ENCODE results near the gene FRMD1.

FRMD1 gene

GRCh38 chr6:168040856-168041496 is 38.0 kb downstream of the FRMD1 start:
- no peak for DNase-seq

GRCh38 chr6:168039849-168040248 is 39.2 kb downstream of the FRMD1 start:
- no peak for DNase-seq

GRCh38 chr6:168039301-168039700 is 39.7 kb downstream of the FRMD1 start:
- DNase-seq = no peak

GRCh38 chr6:168038576-168039140 is 40.4 kb downstream of the FRMD1 start:
- no peak for DNase-seq

GRCh38 chr6:168037856-168038255 is 41.2 kb downstream of the FRMD1 start:
- no peak for DNase-seq

GRCh38 chr6:168037242-168037641 is 41.8 kb downstream of the FRMD1 start:
- no peak for DNase-seq

GRCh38 chr6:168035661-168036545 is 43.1 kb downstream of the FRMD1 start:
- peak; percentile 33 for DNase-seq

GRCh38 chr6:168035098-168035660 is 43.8 kb downstream of the FRMD1 start:
- no peak for DNase-seq

GRCh38 chr6:168034537-168034936 is 44.5 kb downstream of the FRMD1 start:
- no peak for DNase-seq

- no peak for DNase-seq
Measured at GRCh38 chr6:168033791-168034190, 45.2 kb downstream of the FRMD1 start.

- no peak for DNase-seq
Measured at GRCh38 chr6:168032005-168032760, 46.8 kb downstream of the FRMD1 start.

- DNase-seq = no peak
Measured at GRCh38 chr6:168031411-168031971, 47.5 kb downstream of the FRMD1 start.

GRCh38 chr6:168030908-168031307 is 48.1 kb downstream of the FRMD1 start:
- DNase-seq = no peak

GRCh38 chr6:168030218-168030746 is 48.7 kb downstream of the FRMD1 start:
- no peak for DNase-seq

- DNase-seq = no peak
Measured at GRCh38 chr6:168029459-168030217, 49.4 kb downstream of the FRMD1 start.

- no peak for DNase-seq
Measured at GRCh38 chr6:168028181-168028580, 50.8 kb downstream of the FRMD1 start.

GRCh38 chr6:168027521-168027920 is 51.5 kb downstream of the FRMD1 start:
- no peak for DNase-seq

GRCh38 chr6:168026925-168027324 is 52.1 kb downstream of the FRMD1 start:
- DNase-seq = no peak

- no peak for DNase-seq
Measured at GRCh38 chr6:168025831-168026710, 52.9 kb downstream of the FRMD1 start.

- DNase-seq = no peak
Measured at GRCh38 chr6:168024951-168025510, 54.0 kb downstream of the FRMD1 start.

Data from NCI-H748 treated with DMSO at 0.1 percent for 48 hours (cell line).